ENCODE data around the gene PC.

DNA sequence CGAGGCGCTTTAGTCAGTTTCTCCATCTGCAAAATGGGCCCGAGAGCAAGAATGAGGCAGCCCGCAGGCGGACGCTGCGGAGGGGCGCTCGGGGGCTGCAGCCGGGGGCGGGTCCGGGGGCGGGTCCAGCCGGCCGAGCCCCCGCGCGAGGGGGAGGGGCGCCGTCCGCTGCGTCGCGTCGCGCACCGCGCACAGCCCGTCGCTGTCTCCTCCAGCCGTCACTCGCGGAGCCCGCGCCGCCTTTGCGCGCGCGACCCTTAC lies 282 bp downstream of the PC start:
- TF ChIP-seq SREBF2 (IDR thresholded peaks at IDR 0.05): no peak
- TF ChIP-seq, protein P1, sequence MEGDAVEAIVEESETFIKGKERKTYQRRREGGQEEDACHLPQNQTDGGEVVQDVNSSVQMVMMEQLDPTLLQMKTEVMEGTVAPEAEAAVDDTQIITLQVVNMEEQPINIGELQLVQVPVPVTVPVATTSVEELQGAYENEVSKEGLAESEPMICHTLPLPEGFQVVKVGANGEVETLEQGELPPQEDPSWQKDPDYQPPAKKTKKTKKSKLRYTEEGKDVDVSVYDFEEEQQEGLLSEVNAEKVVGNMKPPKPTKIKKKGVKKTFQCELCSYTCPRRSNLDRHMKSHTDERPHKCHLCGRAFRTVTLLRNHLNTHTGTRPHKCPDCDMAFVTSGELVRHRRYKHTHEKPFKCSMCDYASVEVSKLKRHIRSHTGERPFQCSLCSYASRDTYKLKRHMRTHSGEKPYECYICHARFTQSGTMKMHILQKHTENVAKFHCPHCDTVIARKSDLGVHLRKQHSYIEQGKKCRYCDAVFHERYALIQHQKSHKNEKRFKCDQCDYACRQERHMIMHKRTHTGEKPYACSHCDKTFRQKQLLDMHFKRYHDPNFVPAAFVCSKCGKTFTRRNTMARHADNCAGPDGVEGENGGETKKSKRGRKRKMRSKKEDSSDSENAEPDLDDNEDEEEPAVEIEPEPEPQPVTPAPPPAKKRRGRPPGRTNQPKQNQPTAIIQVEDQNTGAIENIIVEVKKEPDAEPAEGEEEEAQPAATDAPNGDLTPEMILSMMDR (IDR thresholded peaks at IDR 0.05): no peak
- TF ChIP-seq POLR2A (IDR thresholded peaks at IDR 0.05; ENCODE audit: low read length): no peak
- TF ChIP-seq CHD2 (IDR thresholded peaks at IDR 0.05; ENCODE audit: low read length, partially characterized antibody): no peak
- TF ChIP-seq, protein P2, sequence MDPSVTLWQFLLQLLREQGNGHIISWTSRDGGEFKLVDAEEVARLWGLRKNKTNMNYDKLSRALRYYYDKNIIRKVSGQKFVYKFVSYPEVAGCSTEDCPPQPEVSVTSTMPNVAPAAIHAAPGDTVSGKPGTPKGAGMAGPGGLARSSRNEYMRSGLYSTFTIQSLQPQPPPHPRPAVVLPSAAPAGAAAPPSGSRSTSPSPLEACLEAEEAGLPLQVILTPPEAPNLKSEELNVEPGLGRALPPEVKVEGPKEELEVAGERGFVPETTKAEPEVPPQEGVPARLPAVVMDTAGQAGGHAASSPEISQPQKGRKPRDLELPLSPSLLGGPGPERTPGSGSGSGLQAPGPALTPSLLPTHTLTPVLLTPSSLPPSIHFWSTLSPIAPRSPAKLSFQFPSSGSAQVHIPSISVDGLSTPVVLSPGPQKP (IDR thresholded peaks at IDR 0.05; ENCODE audit: low read depth, low read length): no peak
- TF ChIP-seq, protein P3, sequence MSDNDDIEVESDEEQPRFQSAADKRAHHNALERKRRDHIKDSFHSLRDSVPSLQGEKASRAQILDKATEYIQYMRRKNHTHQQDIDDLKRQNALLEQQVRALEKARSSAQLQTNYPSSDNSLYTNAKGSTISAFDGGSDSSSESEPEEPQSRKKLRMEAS (IDR thresholded peaks at IDR 0.05): no peak
- no peak for TF ChIP-seq FOXS1 (CRISPR knock-in tag; IDR thresholded peaks at IDR 0.05)
